SK-N-SH treated with all-trans-retinoic acid at 6 μM for 48 hours (cell line): ENCODE results near the gene MNT.
A peak's percentile ranks its signal among the peaks of the same experiment; 100 is the strongest.

ENCODE experiments used
- ATAC-seq: fragments of 200-7000 bp; cut with Tn5 transposase; 3 replicates; pipeline ENCODE4 v1.9.1; 2020; ENCODE audit warnings: mild to moderate bottlenecking, moderate library complexity
- ARNTL ChIP-seq: fragments of 450-650 bp; formaldehyde crosslinking; IDR thresholded peaks from 2 replicates; pipeline ENCODE4 v1.5.0; 2020; ENCODE audit warnings: low read depth, mild to moderate bottlenecking, moderate library complexity, borderline replicate concordance
- BACH2 ChIP-seq: fragments of 250-450 bp; sonication (Bioruptor Pico); IDR thresholded peaks from 2 replicates; pipeline ENCODE4 v1.9.0; 2021; ENCODE audit warnings: mild to moderate bottlenecking, borderline replicate concordance
- CREB5 ChIP-seq: fragments of 250-450 bp; sonication (Bioruptor Pico); IDR thresholded peaks from 2 replicates; pipeline ENCODE4 v1.5.1; 2020; ENCODE audit warnings: low read depth, mild to moderate bottlenecking, moderate library complexity
- CSDC2 ChIP-seq: fragments of 250-450 bp; sonication (Bioruptor Pico); IDR thresholded peaks from 2 replicates; pipeline ENCODE4 v1.5.0; 2020; ENCODE audit warnings: mild to moderate bottlenecking, moderate library complexity
- ESRRG ChIP-seq: fragments of 250-450 bp; sonication (Bioruptor Pico); IDR thresholded peaks from 2 replicates; pipeline ENCODE4 v1.6.1; 2021; ENCODE audit warnings: mild to moderate bottlenecking
- ISL1 ChIP-seq: fragments of 250-450 bp; sonication (Bioruptor Pico); IDR thresholded peaks from 2 replicates; pipeline ENCODE4 v2.1.2; 2022; ENCODE audit warnings: mild to moderate bottlenecking, moderate library complexity
- OSR1 ChIP-seq: fragments of 250-450 bp; sonication (Bioruptor Pico); IDR thresholded peaks from 2 replicates; pipeline ENCODE4 v1.8.0; 2022; ENCODE audit warnings: moderate library complexity, mild to moderate bottlenecking, inconsistent platforms
- PATZ1 ChIP-seq: fragments of 250-450 bp; sonication (Bioruptor Pico); IDR thresholded peaks from 2 replicates; pipeline ENCODE4 v1.8.0; 2020; ENCODE audit warnings: mild to moderate bottlenecking, moderate library complexity, borderline replicate concordance
- PPARA ChIP-seq: fragments of 250-450 bp; sonication (Bioruptor Pico); IDR thresholded peaks from 2 replicates; pipeline ENCODE4 v1.5.0; 2020; ENCODE audit warnings: mild to moderate bottlenecking, borderline replicate concordance
- RARB ChIP-seq: fragments of 250-450 bp; sonication (Bioruptor Pico); IDR thresholded peaks from 2 replicates; pipeline ENCODE4 v1.8.0; 2021; ENCODE audit warnings: mild to moderate bottlenecking, moderate library complexity
- SNAI2 ChIP-seq: fragments of 250-450 bp; sonication (Bioruptor Pico); IDR thresholded peaks from 2 replicates; pipeline ENCODE4 v1.5.0; 2020; ENCODE audit warnings: mild to moderate bottlenecking, moderate library complexity
- TCF4 ChIP-seq: fragments of 250-450 bp; sonication (Bioruptor Pico); IDR thresholded peaks from 2 replicates; pipeline ENCODE4 v1.8.0; 2021; ENCODE audit warnings: mild to moderate bottlenecking, moderate library complexity, borderline replicate concordance
- TOX ChIP-seq: fragments of 250-450 bp; sonication (Bioruptor Pico); IDR thresholded peaks from 2 replicates; pipeline ENCODE4 v1.8.0; 2021; ENCODE audit warnings: mild to moderate bottlenecking, moderate library complexity, borderline replicate concordance
- ZC3H10 ChIP-seq: fragments of 250-450 bp; sonication (Bioruptor Pico); IDR thresholded peaks from 2 replicates; pipeline ENCODE4 v1.5.1; 2021; ENCODE audit warnings: mild to moderate bottlenecking, moderate library complexity
- ZFP30 ChIP-seq: fragments of 450-650 bp; formaldehyde crosslinking; IDR thresholded peaks from 2 replicates; pipeline ENCODE4 v1.5.0; 2022; ENCODE audit warnings: mild to moderate bottlenecking, moderate library complexity
- ZNF565 ChIP-seq: fragments of 450-650 bp; formaldehyde crosslinking; conservative IDR thresholded peaks from 2 replicates; pipeline ENCODE4 v1.5.0; 2020; ENCODE audit warnings: low read depth, mild to moderate bottlenecking, moderate library complexity
- ZNF70 ChIP-seq: fragments of 450-650 bp; formaldehyde crosslinking; IDR thresholded peaks from 2 replicates; pipeline ENCODE4 v1.5.0; 2020; ENCODE audit warnings: mild to moderate bottlenecking, moderate library complexity
- ZNF8 ChIP-seq: fragments of 450-650 bp; formaldehyde crosslinking; IDR thresholded peaks from 2 replicates; pipeline ENCODE4 v1.5.0; 2020; ENCODE audit warnings: mild to moderate bottlenecking, moderate library complexity
- TF ChIP-seq, protein P1 (sequence below): fragments of 250-450 bp; sonication (Bioruptor Pico); IDR thresholded peaks from 2 replicates; pipeline ENCODE4 v1.5.0; 2020; ENCODE audit warnings: mild to moderate bottlenecking, moderate library complexity
- TF ChIP-seq, protein P2 (sequence below): fragments of 250-450 bp; sonication (Bioruptor Pico); IDR thresholded peaks from 2 replicates; pipeline ENCODE4 v1.5.1; 2021; ENCODE audit warnings: mild to moderate bottlenecking, moderate library complexity
- TF ChIP-seq, protein P3 (sequence below): fragments of 250-450 bp; sonication (Bioruptor Pico); IDR thresholded peaks from 2 replicates; pipeline ENCODE4 v1.8.0; 2021; ENCODE audit warnings: low read depth, mild to moderate bottlenecking, moderate library complexity, borderline replicate concordance

Gene MNT

DNA sequence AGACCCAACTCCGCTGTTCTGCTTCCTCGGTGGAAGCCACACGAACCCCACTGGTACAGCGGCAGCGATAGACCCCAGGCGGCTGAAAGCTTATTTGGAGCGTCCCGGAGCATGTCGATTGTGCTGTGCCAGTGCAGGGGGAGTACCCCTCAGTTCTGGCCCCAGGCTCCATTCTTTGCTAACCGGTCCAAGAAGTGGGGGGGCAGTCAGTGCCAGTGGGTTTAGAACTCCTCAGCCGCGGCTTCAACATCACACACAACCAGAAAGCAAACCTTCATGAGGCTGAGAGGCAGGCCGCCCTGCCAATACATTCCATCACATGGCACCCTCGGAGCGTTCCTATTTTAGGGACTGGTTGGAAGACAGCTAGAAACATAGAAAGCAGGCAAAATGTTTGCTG is 1.7 kb upstream of the MNT start:
- TF ChIP-seq RARB (CRISPR knock-in tag) (no peak), ZNF8 (CRISPR knock-in tag) (no peak), PATZ1 (CRISPR knock-in tag) (no peak), CSDC2 (no peak), ZC3H10 (CRISPR knock-in tag) (no peak), SNAI2 (CRISPR knock-in tag) (no peak), TCF4 (CRISPR knock-in tag) (no peak), ESRRG (CRISPR knock-in tag) (no peak), ISL1 (CRISPR knock-in tag) (no peak), ZNF565 (CRISPR knock-in tag) (no peak), TOX (CRISPR knock-in tag) (no peak), BACH2 (no peak), PPARA (CRISPR knock-in tag) (no peak), ZFP30 (CRISPR knock-in tag) (no peak), ARNTL (no peak), CREB5 (no peak), OSR1 (CRISPR knock-in tag) (no peak)
- TF ChIP-seq, protein P1, sequence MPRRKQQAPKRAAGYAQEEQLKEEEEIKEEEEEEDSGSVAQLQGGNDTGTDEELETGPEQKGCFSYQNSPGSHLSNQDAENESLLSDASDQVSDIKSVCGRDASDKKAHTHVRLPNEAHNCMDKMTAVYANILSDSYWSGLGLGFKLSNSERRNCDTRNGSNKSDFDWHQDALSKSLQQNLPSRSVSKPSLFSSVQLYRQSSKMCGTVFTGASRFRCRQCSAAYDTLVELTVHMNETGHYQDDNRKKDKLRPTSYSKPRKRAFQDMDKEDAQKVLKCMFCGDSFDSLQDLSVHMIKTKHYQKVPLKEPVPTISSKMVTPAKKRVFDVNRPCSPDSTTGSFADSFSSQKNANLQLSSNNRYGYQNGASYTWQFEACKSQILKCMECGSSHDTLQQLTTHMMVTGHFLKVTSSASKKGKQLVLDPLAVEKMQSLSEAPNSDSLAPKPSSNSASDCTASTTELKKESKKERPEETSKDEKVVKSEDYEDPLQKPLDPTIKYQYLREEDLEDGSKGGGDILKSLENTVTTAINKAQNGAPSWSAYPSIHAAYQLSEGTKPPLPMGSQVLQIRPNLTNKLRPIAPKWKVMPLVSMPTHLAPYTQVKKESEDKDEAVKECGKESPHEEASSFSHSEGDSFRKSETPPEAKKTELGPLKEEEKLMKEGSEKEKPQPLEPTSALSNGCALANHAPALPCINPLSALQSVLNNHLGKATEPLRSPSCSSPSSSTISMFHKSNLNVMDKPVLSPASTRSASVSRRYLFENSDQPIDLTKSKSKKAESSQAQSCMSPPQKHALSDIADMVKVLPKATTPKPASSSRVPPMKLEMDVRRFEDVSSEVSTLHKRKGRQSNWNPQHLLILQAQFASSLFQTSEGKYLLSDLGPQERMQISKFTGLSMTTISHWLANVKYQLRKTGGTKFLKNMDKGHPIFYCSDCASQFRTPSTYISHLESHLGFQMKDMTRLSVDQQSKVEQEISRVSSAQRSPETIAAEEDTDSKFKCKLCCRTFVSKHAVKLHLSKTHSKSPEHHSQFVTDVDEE = no peak
- TF ChIP-seq, protein P2, sequence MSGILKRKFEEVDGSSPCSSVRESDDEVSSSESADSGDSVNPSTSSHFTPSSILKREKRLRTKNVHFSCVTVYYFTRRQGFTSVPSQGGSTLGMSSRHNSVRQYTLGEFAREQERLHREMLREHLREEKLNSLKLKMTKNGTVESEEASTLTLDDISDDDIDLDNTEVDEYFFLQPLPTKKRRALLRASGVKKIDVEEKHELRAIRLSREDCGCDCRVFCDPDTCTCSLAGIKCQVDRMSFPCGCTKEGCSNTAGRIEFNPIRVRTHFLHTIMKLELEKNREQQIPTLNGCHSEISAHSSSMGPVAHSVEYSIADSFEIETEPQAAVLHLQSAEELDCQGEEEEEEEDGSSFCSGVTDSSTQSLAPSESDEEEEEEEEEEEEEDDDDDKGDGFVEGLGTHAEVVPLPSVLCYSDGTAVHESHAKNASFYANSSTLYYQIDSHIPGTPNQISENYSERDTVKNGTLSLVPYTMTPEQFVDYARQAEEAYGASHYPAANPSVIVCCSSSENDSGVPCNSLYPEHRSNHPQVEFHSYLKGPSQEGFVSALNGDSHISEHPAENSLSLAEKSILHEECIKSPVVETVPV (CRISPR knock-in tag) = no peak
- TF ChIP-seq, protein P3, sequence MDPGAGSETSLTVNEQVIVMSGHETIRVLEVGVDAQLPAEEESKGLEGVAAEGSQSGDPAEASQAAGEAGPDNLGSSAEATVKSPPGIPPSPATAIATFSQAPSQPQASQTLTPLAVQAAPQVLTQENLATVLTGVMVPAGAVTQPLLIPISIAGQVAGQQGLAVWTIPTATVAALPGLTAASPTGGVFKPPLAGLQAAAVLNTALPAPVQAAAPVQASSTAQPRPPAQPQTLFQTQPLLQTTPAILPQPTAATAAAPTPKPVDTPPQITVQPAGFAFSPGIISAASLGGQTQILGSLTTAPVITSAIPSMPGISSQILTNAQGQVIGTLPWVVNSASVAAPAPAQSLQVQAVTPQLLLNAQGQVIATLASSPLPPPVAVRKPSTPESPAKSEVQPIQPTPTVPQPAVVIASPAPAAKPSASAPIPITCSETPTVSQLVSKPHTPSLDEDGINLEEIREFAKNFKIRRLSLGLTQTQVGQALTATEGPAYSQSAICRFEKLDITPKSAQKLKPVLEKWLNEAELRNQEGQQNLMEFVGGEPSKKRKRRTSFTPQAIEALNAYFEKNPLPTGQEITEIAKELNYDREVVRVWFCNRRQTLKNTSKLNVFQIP = no peak
- ATAC-seq = no peak

- peak; percentile 60 for ATAC-seq
- TF ChIP-seq PATZ1 (CRISPR knock-in tag) = peak; percentile 46; the same call in 1 of the 2 replicates
- no peak for TF ChIP-seq ARNTL
- TF ChIP-seq, protein P3 = no peak
- TF ChIP-seq ZNF565 (CRISPR knock-in tag) = no peak
- no peak for TF ChIP-seq ESRRG (CRISPR knock-in tag)
- peak; percentile 54; the same call in 1 of the 2 replicates for TF ChIP-seq TCF4 (CRISPR knock-in tag)
- no peak for TF ChIP-seq BACH2
- TF ChIP-seq PPARA (CRISPR knock-in tag) = no peak
- no peak for TF ChIP-seq ZNF70 (CRISPR knock-in tag)
- 0 out of 2 replicates have a peak, but pooled peaks have one; percentile 5 for TF ChIP-seq RARB (CRISPR knock-in tag)
These were observed 764 bp upstream of the MNT start for GRCh38 chr17:2401426-2402221.
